SK-N-SH treated with all-trans-retinoic acid at 6 μM for 48 hours (cell line): ENCODE results near the gene JMJD1C.

Experiments used
- ARNTL ChIP-seq: fragments of 450-650 bp; formaldehyde crosslinking; IDR thresholded peaks from 2 replicates; pipeline ENCODE4 v1.5.0; 2020; ENCODE audit warnings: low read depth, mild to moderate bottlenecking, moderate library complexity, borderline replicate concordance
- CREB5 ChIP-seq: fragments of 250-450 bp; sonication (Bioruptor Pico); IDR thresholded peaks from 2 replicates; pipeline ENCODE4 v1.5.1; 2020; ENCODE audit warnings: low read depth, mild to moderate bottlenecking, moderate library complexity
- ESRRG ChIP-seq: fragments of 250-450 bp; sonication (Bioruptor Pico); IDR thresholded peaks from 2 replicates; pipeline ENCODE4 v1.6.1; 2021; ENCODE audit warnings: mild to moderate bottlenecking
- PATZ1 ChIP-seq: fragments of 250-450 bp; sonication (Bioruptor Pico); IDR thresholded peaks from 2 replicates; pipeline ENCODE4 v1.8.0; 2020; ENCODE audit warnings: mild to moderate bottlenecking, moderate library complexity, borderline replicate concordance
- PPARA ChIP-seq: fragments of 250-450 bp; sonication (Bioruptor Pico); IDR thresholded peaks from 2 replicates; pipeline ENCODE4 v1.5.0; 2020; ENCODE audit warnings: mild to moderate bottlenecking, borderline replicate concordance
- SNAI2 ChIP-seq: fragments of 250-450 bp; sonication (Bioruptor Pico); IDR thresholded peaks from 2 replicates; pipeline ENCODE4 v1.5.0; 2020; ENCODE audit warnings: mild to moderate bottlenecking, moderate library complexity
- TOX ChIP-seq: fragments of 250-450 bp; sonication (Bioruptor Pico); IDR thresholded peaks from 2 replicates; pipeline ENCODE4 v1.8.0; 2021; ENCODE audit warnings: mild to moderate bottlenecking, moderate library complexity, borderline replicate concordance
- ZC3H10 ChIP-seq: fragments of 250-450 bp; sonication (Bioruptor Pico); IDR thresholded peaks from 2 replicates; pipeline ENCODE4 v1.5.1; 2021; ENCODE audit warnings: mild to moderate bottlenecking, moderate library complexity
- ZFP3 ChIP-seq: fragments of 250-450 bp; sonication (Bioruptor Pico); IDR thresholded peaks from 2 replicates; pipeline ENCODE4 v1.5.0; 2020; ENCODE audit warnings: mild to moderate bottlenecking, moderate library complexity
- ZFP30 ChIP-seq: fragments of 450-650 bp; formaldehyde crosslinking; IDR thresholded peaks from 2 replicates; pipeline ENCODE4 v1.5.0; 2022; ENCODE audit warnings: mild to moderate bottlenecking, moderate library complexity
- ZNF565 ChIP-seq: fragments of 450-650 bp; formaldehyde crosslinking; conservative IDR thresholded peaks from 2 replicates; pipeline ENCODE4 v1.5.0; 2020; ENCODE audit warnings: low read depth, mild to moderate bottlenecking, moderate library complexity
- ZNF70 ChIP-seq: fragments of 450-650 bp; formaldehyde crosslinking; IDR thresholded peaks from 2 replicates; pipeline ENCODE4 v1.5.0; 2020; ENCODE audit warnings: mild to moderate bottlenecking, moderate library complexity

- TF ChIP-seq ZFP30 (no peak), PPARA (CRISPR knock-in tag) (no peak), TOX (CRISPR knock-in tag) (no peak), ZC3H10 (no peak), SNAI2 (CRISPR knock-in tag) (no peak), ZNF565 (CRISPR knock-in tag) (no peak), ARNTL (CRISPR knock-in tag) (no peak), ZFP3 (no peak), PATZ1 (CRISPR knock-in tag) (no peak), ZNF70 (no peak), CREB5 (CRISPR knock-in tag) (no peak), ESRRG (CRISPR knock-in tag) (no peak)
Observed at GRCh38 chr10:63260860-63261251, 204.9 kb downstream of the JMJD1C start.
